Inflammatory macrophage (primary cell): ENCODE data around the gene RAD21L1.
"Not testable (repeated sequence)": the region's sequence is repeated elsewhere in the genome, so short reads cannot be mapped to it uniquely, and the experiment has no call there.

ENCODE experiments used
- DNase-seq, 2 donors: peaks; one replicate each; pipeline ENCODE4 v3.0.0-alpha.2; 2020 to 2022

Gene RAD21L1

DNA sequence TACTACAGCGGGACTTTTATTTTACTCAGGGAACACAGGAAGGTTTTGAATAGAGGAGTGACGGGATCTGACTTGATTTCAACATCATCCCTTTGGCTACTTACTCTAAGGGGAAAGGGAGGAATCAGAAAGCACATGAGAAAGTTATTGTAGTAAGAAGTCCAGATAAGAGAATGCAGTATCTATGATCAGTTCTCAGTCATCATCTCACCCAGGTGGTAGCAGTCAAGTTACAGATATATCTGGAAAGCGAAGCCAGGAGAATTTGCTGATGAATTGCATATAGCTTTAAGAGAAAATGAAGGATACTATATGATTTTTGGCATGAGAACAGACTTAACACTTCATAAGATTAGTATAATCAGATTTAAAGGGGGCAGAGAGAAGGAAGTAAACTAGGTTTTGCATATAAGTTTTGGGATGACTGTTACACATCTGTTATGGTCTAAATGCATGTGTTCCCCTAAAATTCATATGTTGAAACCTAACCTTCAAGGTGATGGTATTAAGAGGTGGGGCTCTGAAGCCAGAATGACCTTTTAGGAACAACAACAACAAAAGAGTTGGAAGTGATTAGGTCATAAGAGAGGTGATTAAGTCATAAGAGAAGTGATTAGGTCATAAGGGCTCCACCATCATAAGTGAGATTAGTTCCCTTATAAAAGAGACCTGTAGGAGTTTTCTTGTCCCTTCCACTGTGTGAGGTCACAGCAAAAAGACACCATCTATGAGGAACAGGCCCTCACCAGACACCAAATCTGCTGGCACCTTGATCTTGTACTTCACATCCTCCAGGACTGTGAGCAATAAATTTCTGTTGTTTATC, 6.7 kb downstream of the RAD21L1 start:
- no peak for DNase-seq

DNA sequence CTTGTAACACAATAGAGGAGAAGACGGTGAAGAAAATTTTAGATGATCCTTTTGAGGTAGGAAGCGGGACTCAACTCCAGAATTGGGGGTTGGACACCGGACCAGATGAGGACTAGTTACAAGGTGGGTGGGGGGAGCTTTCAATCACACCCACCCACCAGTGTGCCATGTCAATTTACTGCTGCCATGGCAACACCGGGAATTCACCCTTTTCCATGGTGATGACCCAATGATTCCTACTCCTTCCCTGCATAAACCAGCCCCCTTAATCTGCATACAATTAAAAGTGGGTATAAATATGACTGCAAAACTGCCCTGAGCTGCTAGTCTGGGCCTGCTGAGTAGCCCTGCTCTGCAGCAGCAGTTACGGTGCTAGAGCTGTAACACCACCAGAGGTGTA, 14.7 kb downstream of the RAD21L1 start:
- no peak for DNase-seq

DNA sequence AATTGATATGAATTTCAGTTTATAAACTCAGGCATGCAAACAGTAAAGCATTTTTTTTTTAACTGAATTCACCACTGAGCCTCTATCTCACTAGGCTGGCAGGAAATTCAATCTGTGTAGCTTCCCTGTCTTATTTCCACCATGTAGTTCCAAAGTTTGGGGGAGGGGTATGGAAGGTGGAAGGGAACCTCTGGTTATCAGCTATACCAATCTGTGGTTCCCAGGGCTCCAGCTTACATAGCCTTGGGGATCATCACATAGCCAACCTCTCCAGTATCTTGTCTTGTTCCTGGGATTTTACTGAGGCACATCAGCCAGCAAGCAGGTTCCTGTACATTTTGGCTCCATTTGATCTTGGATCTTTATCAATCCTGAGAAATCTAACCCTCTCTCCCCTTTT, 15.6 kb downstream of the RAD21L1 start:
- no peak for DNase-seq

GRCh38 chr20:1242099-1242498, 16.3 kb downstream of the RAD21L1 start:
- DNase-seq: no peak

GRCh38 chr20:1242530-1242929, 16.7 kb downstream of the RAD21L1 start:
- DNase-seq: no peak

DNA sequence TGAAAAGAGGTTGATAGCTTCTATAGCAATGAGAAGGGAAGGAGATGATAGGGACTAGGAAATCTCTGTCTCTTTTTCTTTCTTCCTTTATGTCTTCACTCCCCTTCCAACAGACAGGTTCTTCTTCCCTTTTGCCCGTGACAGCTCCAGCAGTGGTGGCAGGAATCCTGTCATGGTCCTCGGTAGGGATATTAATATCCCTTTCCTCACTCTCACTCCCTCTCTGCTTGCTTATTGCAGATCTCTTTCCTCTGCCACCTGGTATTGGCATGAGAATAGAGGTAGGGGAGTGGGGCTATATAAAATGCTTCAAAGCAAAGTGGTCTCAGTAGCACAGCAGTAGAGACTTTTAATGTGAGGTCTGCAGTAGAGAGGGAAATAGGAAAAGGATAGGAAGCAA, 19.7 kb downstream of the RAD21L1 start:
- DNase-seq: no peak

DNA sequence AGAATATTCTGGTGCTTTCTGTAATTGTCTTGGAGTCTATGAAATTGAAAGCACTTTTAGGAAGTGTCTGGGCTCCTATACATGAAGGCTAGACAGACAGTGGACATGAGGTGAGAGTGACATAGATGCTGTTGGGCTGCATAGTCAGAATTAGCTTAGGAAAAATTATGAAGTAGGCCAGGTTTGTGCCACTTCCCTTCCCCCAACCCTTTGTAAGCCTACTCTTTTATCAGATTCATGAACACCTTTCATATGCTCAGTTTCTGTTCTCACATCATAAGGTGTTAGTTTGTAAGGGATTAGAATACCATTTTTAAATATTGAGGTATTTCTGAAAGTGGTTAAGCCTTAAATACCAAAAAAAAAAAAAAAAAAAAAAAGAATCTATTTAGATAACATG, 21.8 kb downstream of the RAD21L1 start:
- no peak for DNase-seq

DNA sequence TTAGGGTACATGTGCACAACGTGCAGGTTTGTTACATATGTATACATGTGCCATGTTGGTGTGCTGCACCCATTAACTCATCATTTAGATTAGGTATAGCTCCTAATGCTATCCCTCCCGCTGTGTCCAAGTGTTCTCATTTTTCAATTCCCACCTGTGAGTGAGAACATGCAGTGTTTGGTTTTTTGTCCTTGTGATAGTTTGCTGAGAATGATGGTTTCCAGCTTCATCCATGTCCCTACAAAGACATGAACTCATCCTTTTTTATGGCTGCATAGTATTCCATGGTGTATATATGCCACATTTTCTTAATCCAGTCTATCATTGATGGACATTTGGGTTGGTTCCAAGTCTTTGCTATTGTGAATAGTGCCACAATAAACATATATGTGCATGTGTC, 24.4 kb downstream of the RAD21L1 start:
- not testable (repeated sequence) for DNase-seq

DNA sequence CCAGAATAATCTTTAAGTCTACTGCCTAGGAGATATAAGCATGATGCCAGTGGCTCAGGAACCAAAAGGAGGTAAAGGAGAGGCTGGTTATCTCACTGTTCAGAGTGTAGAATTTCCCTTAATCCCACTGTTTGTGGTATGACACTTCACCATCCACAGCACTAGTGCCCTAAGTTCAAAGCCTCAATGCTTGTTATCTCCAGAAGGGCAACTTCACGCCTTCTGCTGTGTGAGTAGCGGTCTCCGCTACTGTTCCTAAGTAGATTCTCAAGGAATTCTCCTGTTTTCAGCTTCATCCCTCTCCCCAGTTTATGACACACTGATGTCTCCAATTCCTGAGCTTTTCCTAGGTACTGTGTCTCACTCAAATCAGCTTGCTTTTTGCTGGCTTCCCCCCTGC, 26.6 kb downstream of the RAD21L1 start:
- DNase-seq: no peak

GRCh38 chr20:1254254-1254653, 28.4 kb downstream of the RAD21L1 start:
- no peak for DNase-seq

DNA sequence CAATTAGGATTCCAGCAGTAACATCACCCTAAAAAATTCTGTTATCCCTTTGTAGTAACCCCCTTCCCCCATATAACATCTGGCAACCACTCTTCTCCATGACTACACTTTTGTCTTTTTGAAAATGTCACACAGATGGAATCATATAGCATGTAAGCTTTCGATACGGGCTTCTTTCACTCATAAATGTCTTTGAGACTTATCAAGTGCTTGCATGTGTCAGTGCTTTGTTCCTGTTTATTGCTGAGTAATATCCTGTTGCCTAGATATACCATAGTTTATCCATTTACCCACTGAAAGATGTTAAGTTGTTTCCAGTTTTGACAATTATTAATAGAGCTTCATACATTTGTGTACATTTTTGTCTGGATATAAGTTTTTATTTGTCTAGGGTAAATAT, 29.8 kb downstream of the RAD21L1 start:
- DNase-seq: no peak

DNA sequence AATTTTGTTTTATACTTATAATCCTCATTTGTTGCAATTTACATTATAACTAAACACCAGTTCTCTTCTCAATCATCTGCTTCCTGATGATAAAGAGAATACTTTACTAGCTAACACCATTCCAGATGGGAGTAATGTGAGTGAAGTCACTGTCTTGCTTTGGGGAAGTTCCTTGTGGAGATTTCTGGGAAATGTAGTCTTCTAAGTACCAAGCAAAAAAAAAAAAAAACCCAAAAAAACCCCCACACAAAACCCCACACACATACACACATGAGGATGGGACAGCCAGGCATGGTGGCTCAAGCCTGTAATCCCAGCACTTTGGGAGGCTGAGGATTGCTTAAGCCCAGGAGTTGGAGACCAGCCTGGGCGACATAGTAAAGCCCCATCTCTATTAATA, 38.0 kb downstream of the RAD21L1 start:
- no peak for DNase-seq

GRCh38 chr20:1264727-1265126, 38.9 kb downstream of the RAD21L1 start:
- DNase-seq: no peak

DNA sequence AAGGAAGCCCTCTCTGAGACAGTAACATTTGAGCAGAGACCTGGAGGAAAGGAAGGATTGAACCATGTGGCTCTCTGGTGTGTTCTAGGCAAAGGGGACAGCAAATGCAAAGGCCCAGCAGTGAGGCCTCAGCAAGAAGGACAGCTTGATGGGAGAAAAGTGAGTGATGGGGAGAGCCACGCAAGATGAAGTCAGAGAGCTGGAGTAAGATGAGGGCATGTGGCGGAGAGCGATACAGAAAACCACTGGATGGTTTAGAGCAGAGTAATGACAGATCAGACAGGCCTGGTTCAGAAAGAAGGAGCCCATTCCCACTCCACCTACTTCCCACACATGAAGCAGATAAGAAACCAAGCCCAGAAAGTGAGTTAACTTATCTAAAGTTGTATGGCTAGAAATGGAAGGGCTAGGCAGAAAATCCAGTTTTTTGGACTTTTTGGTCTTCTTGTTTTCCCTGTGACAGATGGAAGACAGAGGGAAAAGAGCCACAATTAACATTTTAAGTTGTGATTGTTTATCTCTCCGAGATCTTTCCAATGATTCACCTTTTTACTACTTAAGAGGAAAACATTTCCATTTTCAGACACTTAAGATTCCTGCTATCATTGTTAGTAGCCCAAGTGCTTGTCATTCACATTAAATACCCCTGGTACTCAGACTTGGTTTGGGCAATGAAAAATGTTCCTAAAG, 39.5 kb downstream of the RAD21L1 start:
- no peak for DNase-seq

DNA sequence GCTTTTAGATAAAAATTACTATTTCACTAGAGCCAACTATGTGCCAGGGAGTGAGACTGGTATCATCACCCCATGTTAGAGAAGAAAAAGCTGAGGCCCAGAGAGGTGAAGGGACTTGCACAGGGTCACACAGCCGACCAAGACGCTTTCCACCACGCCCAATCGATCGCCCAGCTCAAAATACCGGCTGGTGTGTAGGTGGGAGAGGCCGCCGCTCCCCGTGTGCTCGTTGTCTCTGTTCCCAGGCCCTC, 40.0 kb downstream of the RAD21L1 start:
- DNase-seq: no peak

DNA sequence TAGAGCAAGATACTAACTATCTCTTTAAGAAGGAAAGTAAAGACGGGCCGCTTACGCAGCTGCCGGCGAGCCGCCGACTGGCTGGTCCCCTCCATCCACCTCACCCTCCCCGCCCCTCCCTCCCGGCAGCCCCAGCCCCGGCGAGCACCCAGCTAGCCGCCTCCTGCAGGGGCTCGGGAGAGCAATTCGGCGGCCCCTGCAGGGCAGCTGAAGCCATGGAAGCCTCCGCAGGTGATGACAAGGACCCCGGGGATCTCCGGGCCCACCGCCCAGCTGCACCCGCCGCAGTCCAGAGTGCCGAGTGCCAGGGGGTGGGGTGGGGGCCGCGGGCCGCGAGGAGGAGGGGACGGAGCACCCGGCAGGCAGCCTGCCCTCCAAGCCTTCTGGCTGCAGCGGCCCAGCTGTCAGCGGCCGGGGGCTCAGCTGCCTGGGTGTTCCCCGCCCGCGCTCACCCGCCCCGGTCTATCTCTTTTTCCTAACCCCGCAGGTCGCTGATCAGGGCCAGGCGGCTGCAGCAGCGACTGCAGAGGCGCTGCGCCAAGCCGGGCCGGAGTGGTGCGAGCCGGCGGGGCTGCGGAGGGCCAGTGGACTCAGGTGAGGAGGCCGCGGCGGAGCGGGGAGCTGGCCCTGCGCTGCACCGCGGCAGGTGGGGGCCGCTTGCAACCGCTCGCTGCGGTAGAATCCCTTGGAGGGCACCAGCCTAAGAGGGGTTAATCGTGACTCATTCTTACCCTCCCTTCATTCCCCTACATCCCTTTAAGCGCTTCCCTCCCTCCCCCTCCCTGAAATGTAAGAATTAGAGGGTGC, 40.5 kb downstream of the RAD21L1 start, which contains the start of gene SNPH:
Gene SNPH (plus strand): TSS at position 128 of the 807 bp plus-strand sequence. CDS start 29,946 bp downstream, outside the sequence.
- no peak for DNase-seq

GRCh38 chr20:1267161-1267560, 41.3 kb downstream of the RAD21L1 start:
- DNase-seq: no peak

GRCh38 chr20:1267809-1268374, 42.0 kb downstream of the RAD21L1 start:
- no peak for DNase-seq

DNA sequence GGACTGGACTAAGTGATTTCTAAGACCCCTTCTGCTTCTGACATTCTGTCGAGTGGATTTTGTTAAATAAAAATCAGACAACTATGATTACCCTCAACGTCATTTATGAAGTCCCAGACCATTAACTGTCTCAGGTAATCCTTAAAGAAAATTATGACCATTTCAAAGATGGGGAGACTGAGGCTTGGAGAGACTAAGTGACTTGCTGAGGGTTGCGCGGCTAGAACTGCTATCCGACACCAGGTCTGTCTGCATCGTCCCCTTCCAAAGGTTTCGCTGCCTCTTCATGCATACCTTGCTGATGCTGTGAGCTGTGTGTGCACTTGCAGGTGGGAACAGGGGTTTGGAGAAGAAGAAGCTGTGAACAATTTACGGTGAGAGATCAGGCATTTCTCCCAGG, 43.4 kb downstream of the RAD21L1 start:
- DNase-seq: no peak

GRCh38 chr20:1269850-1270249, 44.0 kb downstream of the RAD21L1 start:
- no peak for DNase-seq

GRCh38 chr20:1272368-1273100, 46.7 kb downstream of the RAD21L1 start:
- DNase-seq: peak in 1 of 2 donors; percentile 9

DNA sequence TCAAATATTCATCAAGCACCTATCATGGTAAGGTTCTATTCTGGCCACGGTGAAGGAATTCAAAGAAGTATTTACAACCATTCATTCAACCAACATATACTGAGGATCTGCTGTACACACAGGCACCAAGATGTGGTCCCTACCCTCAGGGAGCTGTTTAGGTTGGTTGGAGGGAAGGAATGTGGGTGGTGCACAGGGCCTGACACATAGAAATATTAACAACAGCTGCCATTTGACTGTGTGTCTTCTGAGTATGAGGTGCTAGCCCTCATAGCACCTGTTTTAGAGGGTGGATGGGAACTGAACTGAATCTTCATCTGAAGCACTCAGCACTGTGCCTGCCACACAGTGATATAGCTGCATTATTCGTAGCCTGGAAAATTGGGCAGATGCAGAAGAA, 47.5 kb downstream of the RAD21L1 start:
- no peak for DNase-seq
